GM21423 (cell line): ENCODE data around the gene TBC1D7.

Experiments
- ATAC-seq: cut with Tn5 transposase; IDR thresholded peaks from one replicate; pipeline ENCODE4 v1.9.1; 2021; ENCODE audit warnings: mild to moderate bottlenecking, moderate library complexity; ENCODE audit not compliant: unreplicated experiment

The TBC1D7 gene

GRCh38 chr6:13273931-13274706 lies 54.2 kb downstream of the TBC1D7 start:
- peak; percentile 39 for ATAC-seq

GRCh38 chr6:13273202-13273930 lies 55.0 kb downstream of the TBC1D7 start:
- ATAC-seq = no peak

GRCh38 chr6:13272131-13273046 lies 55.9 kb downstream of the TBC1D7 start:
- ATAC-seq = peak; percentile 63

- no peak for ATAC-seq
Measured at GRCh38 chr6:13268913-13269518, 59.3 kb downstream of the TBC1D7 start.

- no peak for ATAC-seq
Measured at GRCh38 chr6:13267142-13267651, 61.1 kb downstream of the TBC1D7 start.

GRCh38 chr6:13263669-13264068 lies 64.7 kb downstream of the TBC1D7 start:
- ATAC-seq = no peak

GRCh38 chr6:13262302-13263230 lies 65.8 kb downstream of the TBC1D7 start:
- no peak for ATAC-seq

DNA sequence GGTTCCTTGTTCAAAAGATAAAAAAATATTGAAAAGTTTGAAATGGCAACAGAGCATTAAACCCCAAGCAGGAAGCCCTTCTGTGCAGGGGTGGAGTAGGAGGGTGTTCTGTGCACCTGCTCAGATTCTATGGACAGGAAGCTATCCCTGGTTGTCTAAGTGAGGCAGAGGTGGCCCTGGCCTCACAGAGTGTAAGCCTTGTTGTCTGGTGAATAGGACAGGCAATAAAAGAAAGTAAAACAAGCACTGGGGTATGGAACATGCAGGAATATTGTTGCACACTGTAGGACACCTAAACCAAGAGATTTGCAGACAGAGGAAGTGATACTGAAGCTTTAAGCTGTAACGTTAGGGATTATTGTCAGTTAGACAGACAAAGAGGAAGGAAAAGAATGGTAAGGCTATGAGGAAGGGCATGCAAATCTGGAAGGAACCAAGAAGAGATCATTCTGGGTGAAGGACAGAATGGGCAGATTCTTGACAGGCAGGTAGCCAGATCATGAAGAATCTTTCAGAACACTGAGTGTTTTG lies 66.8 kb downstream of the TBC1D7 start:
- ATAC-seq = peak; percentile 62

GRCh38 chr6:13260831-13261230 lies 67.5 kb downstream of the TBC1D7 start:
- ATAC-seq = no peak

DNA sequence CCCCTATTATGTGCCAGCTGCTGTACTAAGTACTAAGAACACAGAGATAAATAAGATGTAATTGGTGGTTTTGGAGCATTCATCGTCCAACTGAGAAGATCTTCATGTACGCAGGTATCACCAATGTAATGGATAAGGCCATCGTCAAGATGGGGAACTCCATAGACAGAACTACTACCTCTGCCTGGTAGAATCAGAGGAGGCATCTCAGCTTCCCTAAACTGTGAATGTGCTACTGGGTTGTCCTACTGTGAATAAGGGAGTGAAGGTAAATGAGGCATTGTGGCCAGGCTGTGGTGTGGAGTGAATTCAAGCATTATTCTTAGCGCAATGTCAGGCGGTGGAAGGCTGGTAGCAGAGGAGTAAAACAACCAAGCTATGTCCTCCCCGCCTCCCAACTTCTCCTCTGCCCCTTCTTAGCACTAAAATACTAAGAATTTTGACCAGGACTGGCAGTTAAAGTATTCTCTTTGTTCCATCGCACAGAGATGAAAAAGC lies 68.2 kb downstream of the TBC1D7 start:
- no peak for ATAC-seq

DNA sequence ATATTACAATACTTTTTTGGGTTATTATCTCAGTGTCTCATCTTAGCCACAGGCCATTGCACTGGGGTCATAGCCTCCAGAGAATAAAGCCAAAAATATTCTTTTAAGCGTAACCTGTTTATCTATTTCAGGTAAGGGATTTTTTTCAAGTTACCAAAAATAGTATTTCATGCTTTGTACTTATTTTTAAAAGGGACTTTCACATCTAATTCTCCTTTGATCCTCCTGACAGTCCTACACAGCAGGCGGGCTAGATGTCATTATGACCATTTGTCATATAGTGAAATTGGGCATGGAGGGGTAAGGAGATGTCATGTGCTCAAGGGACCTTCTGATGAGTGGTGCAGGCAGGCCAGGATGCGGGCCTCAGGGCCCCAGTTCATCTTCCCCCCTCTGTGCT lies 68.9 kb downstream of the TBC1D7 start:
- peak; percentile 27 for ATAC-seq

GRCh38 chr6:13256266-13257001 lies 71.9 kb downstream of the TBC1D7 start:
- ATAC-seq = no peak
